NCI-H187 treated with DMSO at 0.1 percent for 48 hours (cell line): ENCODE measurements around the gene SUN3.
"Not testable (repeated sequence)": the region's sequence is repeated elsewhere in the genome, so short reads cannot be mapped to it uniquely, and the experiment has no call there.

ENCODE experiments used
- DNase-seq: peaks from one replicate; lab custom pipeline; 2025; lab: John Stamatoyannopoulos, UW

The SUN3 gene

GRCh38 chr7:48031111-48031510, 2.2 kb upstream of the SUN3 start:
- no peak for DNase-seq

- no peak for DNase-seq
Measured at GRCh38 chr7:48025624-48026023, 3.3 kb downstream of the SUN3 start.

- DNase-seq = no peak
Measured at GRCh38 chr7:48017674-48018073, 11.2 kb downstream of the SUN3 start.

GRCh38 chr7:48016641-48017040, 12.3 kb downstream of the SUN3 start:
- DNase-seq = no peak

DNA sequence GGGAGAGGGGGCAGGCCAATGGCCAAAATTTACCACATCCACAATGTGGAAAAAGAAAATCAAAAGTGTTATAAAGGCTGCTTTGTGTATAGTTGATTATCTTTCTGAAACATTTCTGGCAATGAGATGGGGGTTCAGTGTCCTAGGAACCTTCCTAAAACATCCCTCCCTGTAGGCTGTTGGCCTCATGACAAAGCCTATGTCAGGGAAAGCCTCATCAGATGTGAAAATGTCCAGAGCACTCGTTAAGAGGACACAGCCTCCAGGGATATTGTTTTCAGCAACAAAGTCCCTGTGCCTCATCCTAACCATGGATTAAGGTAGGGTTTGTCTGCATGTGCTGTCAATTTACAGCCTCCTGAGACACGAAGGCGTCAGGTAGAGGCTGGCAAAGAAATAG, 17.0 kb downstream of the SUN3 start:
- no peak for DNase-seq

GRCh38 chr7:48011323-48011722, 17.6 kb downstream of the SUN3 start:
- DNase-seq = no peak

DNA sequence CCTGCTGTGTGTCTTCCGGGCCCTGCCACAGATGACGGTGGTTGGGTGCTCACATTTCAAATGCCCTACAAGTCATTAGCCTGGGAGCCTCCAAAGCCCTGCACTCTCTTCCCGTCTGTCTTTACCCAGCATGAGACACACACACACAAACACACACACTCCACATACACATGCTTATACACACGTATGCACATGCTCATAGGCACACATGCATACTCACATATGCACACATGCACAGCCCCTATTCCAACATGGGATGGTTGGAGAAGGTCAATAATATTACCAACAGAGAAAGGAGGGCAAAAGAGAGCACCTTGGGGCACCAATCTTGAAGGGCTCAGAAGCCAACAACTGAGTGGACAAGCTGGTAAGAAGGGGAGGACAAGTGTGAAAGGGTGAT, 19.0 kb downstream of the SUN3 start:
- no peak for DNase-seq

DNA sequence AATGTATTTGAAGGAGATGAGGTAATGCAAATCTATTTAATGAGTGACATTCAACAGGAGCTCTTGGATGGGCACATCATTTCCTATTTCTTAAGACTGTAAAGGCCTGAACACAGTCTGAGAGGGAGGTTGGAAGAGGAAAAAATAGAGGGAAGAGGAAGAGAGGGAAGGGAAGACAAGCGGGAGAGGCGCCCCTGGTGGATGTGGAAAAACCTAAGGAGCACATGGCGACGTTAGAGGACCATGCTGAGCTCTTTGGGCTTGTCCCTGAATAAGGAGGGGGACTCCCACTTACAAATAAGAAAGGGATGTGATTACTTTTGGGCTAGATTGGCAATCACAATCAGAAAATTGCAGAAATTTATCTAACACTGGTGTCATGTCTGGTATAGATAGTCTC, 19.6 kb downstream of the SUN3 start:
- DNase-seq = no peak

- no peak for DNase-seq
Measured at GRCh38 chr7:48006866-48007265, 22.0 kb downstream of the SUN3 start.

GRCh38 chr7:48004638-48005037, 24.3 kb downstream of the SUN3 start:
- no peak for DNase-seq

GRCh38 chr7:48004032-48004431, 24.9 kb downstream of the SUN3 start:
- DNase-seq = no peak

GRCh38 chr7:48000164-48000563, 28.7 kb downstream of the SUN3 start:
- DNase-seq = not testable (repeated sequence)

GRCh38 chr7:47999413-47999812, 29.5 kb downstream of the SUN3 start:
- no peak for DNase-seq

GRCh38 chr7:47992446-47992845, 36.5 kb downstream of the SUN3 start:
- DNase-seq = no peak

DNA sequence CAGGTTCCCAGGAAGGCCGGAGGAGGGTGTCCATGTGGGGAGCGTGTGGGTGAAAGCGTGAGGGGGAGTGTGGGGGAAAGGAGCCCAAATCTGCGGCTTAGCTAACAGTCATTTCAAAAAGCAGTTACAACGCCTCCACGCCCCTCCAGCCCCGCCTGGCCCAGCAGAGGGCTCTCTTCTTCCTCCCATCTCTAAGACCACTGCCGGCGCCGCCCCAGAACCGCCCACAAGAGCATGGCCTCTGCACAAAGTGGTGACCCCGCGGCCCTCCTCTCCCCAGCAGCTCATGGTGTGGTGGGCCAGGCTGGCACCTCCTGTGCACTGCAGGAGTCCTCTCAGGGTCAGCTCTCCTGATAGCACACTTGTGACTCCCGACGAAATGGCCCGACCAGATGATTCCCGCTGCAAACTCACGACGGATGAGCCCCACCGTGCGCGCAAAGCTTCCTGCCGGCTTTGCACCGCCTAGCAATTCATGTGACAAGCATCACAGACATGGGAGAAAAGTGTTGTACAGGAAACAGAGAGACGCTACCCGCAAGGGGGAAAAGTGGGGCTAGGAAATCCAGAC, 37.1 kb downstream of the SUN3 start:
- DNase-seq = no peak

GRCh38 chr7:47991270-47991669, 37.6 kb downstream of the SUN3 start:
- no peak for DNase-seq

- no peak for DNase-seq
Measured at GRCh38 chr7:47990592-47990991, 38.3 kb downstream of the SUN3 start.

GRCh38 chr7:47989607-47990400, 39.1 kb downstream of the SUN3 start:
- not testable (repeated sequence) for DNase-seq

DNA sequence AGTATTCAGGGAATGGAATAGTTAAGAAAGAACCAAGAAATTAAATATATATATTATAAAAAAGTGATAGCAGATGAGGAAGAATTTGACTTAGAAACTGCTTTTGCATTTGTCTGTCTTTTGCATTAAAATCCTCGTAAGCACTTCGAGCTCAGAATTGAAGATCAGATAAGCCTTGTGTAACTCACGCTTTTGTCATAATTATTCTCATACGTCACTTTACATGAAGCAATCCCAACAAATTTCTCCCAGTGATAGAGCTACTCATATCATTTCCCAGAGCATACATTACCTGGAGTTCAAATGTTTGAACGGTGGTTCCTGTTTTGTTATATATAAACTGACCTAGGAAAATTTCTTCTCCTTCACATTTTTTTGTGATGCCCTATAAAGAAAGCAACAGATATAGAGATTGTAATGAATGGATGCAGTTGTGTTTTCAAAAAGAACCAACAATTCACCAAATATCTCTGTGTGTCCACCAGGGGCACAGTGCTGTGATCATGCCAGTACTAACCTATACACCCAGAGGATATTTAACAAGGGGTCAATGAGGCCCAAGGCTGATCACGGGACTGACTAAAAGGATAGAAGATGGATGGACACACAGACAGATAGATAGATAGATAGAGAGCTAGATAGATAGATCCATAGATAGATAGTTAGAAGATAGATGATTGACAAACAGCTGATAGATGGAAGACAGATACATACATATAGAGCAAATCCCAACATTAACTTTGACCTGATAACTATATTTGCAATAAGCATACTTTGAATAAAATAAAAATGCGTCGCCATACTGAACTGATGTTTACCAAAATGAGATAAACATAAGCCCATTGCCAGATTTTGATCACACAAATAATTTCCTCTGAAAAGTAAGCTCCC, 40.2 kb downstream of the SUN3 start:
- DNase-seq = no peak

- no peak for DNase-seq
Measured at GRCh38 chr7:47982610-47983009, 46.3 kb downstream of the SUN3 start.

GRCh38 chr7:47980648-47981047, 48.3 kb downstream of the SUN3 start:
- not testable (repeated sequence) for DNase-seq

GRCh38 chr7:47979832-47980181, 49.1 kb downstream of the SUN3 start:
- DNase-seq = no peak
